GM18507 (cell line): ENCODE data around the gene ATP8A2.
A peak's percentile ranks its signal among the peaks of the same experiment; 100 is the strongest.

Experiments
- DNase-seq: peaks from one replicate; pipeline ENCODE4 v3.0.0; 2011; ENCODE audit warnings: low read depth; ENCODE audit not compliant: insufficient read length; ENCODE audit errors: extremely low spot score
- FAIRE-seq: peaks from 2 replicates; lab custom pipeline; 2011; peaks lifted over from hg19 to GRCh38; lab: Jason Lieb, UNC

ATP8A2 gene

DNA sequence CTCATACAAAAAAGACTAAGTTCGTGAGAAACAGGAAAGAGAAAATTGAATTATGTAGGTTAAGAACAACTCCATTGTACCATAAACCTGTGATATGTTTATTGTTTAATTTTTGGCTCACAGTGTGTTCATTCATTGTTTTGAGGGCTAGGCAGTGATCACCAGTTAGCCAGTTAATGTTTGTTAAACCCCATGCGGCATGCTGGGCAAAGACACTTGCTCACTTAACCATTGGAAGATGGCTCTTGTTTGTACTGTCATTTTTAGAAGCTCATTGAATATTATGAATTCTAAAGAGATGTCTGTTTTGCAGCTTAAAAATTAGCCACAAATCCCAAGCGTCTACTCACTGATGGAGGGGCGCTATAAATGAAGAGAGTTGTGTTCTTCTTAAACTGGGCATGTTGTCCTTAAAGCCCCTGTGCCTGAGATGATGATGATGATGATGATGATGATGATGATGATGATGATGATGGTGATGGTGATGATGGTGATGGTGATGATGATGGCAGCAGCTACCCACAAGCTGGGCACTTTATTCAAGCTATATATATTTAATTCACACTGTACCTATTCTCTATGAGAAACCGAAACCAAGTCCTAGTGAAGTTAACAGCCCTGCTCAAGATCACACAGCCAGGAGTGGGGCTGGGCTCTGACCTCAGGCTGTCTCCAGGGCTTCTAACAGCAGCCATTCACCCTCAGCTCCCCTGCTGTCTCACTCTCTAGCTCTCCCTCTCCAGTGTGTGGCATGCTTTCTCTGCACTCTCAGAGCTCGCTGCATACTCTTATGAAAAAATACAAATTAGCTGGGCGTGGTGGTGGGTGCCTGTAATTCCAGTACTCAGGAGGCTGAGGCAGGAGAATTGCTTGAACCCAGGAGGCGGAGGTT is 510.9 kb downstream of the ATP8A2 start:
- DNase-seq (no peak), FAIRE-seq (no peak)

DNA sequence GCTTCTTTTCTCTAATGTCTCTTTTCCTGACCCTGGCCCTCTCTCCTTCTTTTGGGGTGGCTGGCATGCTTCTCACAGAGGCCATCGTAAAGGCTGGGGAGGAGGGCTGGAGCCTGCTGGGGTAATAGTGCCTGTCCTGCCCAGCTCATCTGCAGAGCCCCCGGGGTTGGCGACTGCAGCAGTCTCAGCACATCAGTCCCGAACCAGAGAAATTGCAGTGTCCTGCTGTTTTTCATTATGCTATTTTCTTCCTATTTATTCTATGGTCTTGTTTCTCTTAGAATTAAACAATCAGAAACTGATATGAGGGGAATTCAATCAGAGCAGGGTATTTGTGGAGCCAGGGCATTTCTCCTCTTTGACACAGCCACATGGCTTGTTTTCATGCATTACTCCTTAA is 513.6 kb downstream of the ATP8A2 start:
- FAIRE-seq (no peak), DNase-seq (no peak)

DNA sequence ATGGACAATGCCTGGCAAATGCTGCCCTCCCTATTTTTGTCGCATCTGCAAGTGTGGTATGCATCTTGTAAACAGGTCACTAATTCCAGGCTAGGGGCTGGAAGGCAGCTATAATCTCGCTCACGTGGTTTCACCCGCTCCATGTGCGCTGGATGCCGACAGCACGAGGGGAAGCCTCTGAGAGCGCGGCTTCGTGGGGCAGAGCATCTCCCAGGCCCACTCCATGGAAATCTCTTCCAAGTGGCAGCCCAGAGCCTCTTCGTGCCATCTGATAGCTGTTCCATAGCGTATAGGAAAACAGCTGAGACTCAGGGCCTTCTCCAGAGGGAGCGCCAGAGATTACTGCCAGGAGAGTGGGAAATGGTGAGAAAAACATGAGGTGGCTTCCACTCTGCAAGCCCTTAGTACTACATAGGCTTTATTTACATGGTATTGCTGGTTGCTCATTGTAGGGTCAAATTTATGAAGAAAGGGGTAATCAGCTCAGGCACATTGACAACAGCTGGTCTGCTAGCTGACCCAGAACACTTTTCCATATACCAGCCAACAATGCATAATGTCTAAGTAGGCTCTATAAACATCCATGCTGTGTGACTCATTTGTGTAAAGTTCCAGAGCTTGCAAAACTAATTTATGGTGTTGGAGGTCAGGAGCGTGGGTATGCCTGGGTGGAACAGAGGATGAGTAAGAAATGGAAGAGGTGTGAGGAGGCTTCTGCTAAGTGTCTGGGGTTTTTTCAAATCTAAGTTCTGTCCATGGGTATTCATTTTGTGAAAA is 514.9 kb downstream of the ATP8A2 start:
- DNase-seq, result no peak
- FAIRE-seq, result no peak

DNA sequence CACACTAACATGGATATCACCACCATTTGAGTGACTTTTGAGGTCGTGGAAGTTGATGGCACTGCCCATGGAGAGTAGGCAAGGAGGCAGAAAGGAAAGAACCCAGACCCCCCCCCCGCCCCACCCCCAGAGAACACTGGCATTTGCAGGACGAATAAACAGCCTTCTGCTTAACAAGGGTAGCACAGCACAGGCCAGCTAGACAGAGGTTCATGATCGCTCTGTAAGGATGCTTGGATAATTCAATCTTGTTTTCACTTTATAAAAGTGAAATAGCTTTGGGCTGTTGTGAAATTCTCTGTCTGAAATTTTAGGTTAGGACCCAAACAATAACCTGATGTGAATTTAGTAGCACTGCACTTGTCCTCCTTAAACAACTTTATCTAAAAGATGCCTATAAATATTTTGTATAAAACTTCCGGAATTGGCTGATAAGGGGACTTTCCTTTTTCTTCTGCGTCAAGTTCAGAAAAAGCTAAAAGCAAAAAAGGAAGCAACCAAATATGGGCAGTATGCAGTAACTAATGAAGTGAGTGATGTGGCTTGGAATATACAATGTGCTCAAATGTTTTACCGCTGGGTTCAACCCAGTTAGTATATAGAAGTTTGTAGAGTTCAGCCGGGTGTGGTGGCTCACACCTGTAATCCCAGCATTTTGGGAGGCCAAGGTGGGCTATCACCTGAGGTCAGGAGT is 516.3 kb downstream of the ATP8A2 start:
- FAIRE-seq, result no peak
- no peak for DNase-seq

DNA sequence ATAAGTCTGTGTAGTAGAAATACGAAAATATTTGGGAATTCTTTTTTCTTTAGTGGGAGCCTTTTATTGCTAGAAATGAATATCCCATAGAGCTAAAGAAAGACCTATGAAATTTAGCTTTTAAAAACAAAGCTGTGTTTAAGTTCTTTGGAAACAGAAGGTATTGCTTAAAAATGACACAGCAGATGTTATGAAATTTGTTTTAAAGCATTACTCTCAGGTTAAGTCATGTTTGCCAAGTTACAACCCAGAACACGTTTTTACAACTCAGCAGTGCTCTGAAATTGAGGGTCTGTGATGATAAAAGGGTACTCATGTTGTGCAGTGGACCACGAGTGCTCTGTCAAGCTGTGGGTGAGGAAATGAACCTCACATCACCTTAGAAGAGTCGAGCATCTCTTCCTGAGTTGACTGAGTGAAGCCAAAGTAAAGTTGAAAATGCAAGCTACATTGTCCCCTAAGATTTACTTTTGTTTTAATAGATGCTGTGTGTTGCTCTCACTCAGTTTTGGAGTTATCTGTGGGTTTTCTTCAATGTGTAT is 519.0 kb downstream of the ATP8A2 start:
- FAIRE-seq (no peak), DNase-seq (no peak)

GRCh38 chr13:25898991-25899390 is 527.2 kb downstream of the ATP8A2 start:
- FAIRE-seq (no peak), DNase-seq (no peak)

GRCh38 chr13:25899464-25899863 is 527.7 kb downstream of the ATP8A2 start:
- no peak for DNase-seq
- no peak for FAIRE-seq

DNA sequence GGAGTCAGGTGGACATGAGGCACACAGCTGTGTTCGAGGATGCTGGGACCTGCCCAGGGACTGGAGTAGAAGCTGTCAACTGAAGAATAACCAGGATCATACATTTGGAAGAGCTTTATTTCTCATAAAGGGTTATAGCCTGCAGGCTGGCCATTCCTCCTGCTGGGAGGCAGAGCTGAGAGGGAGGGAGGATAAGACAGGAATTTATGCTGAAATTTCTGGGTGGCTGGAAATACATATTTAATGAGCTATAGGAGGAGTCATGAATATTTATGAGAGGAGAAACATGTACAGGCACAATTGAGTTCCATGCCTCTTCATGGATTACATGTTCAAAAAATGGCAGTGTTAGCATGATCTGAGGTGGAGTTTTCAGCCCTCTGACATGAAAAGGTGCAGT is 528.2 kb downstream of the ATP8A2 start:
- DNase-seq (no peak), FAIRE-seq (no peak)

GRCh38 chr13:25901460-25902376 is 529.9 kb downstream of the ATP8A2 start:
- peak; percentile 28 for DNase-seq
- FAIRE-seq, result peak; percentile 89

DNA sequence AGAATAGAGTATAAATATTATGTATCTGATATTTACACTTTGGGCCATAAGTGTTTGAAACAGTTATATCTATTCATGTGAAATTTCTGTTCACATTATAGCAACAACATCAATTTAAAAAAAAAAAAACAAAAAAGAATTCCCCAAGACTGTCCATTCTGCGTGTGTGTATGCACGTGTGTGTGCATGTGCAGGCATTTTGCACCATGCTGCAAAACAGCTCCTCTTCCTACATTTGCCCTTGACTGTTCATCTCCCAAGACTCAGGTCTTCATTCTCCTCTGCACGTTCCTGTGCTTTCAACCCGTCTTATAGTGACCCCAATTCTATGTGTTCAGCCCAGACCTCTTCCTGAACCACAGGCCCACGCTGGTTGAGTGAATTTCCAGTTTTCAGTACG is 530.7 kb downstream of the ATP8A2 start:
- DNase-seq (no peak), FAIRE-seq (no peak)

- FAIRE-seq, result peak; percentile 85
- peak; percentile 18 for DNase-seq
Observed at GRCh38 chr13:25902891-25903341, 531.1 kb downstream of the ATP8A2 start.

DNA sequence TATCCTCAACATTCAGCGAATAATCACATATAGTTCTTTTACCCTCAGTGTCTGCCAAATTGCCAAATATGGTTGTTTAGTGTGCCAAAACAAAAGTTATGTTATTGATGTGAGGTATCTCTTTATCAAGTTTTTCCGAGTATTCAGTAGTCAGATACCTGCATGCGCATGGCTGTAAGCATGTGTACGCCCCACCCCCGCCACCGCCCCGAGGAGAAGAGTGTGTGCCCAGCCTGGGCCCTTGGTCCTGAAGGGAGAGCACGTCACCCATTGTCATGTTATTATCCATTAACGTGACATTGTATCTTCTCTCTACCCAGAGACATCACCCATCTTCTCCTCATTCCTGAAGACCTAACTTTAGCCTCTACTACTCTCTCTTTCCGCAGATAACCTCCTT is 533.1 kb downstream of the ATP8A2 start:
- FAIRE-seq (no peak), DNase-seq (no peak)

- FAIRE-seq, result no peak
- DNase-seq, result no peak
Observed at GRCh38 chr13:25905611-25906010, 533.8 kb downstream of the ATP8A2 start.

DNA sequence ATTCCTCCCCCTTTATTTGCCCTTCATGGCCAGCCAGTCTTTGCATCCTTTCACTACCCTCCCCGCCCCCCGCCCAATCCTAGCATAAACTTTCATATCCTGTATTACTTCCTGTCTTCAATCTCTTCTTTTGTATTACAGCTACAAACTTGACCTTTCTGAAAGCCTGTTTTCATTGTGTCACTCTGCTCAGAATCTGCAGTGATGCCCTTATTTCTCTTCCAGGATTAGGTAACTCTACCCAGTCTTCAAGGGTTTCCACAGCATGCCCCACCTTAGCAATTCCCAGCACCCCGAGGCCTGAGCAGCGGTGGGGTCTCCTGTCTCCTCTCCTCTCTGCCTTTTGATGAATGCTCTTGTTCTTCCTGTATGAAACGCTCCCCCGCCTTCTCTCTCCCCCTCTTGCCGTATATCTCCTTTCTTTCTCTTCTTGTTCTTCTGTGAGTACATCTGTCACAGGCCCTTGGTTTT is 534.5 kb downstream of the ATP8A2 start:
- no peak for FAIRE-seq

DNA sequence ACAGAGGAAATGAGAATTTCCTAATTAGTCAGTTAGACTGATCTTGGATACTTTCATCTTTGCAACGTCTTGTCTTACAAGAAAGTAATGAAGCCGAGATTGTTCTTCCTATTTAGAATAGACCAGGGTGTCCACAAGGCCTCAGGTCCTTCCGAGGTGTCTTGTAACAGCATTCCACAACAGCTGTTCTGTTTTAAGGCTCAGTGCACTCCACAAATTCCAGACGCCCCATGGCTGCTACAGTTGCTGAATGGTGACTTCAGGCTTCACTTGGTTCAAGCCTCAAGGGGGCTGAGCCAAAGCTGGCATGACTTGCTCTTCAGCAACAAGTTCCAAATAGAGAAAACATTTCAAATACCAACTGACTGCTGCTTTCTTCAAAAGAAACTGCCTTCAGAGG is 536.6 kb downstream of the ATP8A2 start:
- DNase-seq, result no peak
- no peak for FAIRE-seq

More for the DNA sequence above, 534.5 kb downstream of the ATP8A2 start:
- DNase-seq, result no peak

DNA sequence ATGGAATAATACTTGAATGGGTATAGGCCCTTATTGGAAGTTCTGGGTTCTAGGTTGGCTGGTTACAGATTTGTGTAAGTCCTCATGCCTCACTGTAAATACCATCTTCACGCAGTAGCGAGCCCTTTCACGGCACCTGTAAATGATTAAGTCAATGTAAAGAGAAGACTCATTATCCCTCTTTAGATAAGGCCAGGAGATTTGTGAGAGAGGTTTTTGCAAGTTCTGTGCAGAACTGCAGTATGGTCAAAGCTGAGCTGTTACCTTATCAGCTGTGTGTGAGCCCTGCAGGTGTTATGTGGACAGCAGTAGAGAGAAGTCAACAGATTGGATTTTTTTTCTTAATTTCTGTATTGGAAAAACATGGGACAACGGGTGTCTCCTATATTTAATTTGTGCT is 538.5 kb downstream of the ATP8A2 start:
- no peak for FAIRE-seq

DNA sequence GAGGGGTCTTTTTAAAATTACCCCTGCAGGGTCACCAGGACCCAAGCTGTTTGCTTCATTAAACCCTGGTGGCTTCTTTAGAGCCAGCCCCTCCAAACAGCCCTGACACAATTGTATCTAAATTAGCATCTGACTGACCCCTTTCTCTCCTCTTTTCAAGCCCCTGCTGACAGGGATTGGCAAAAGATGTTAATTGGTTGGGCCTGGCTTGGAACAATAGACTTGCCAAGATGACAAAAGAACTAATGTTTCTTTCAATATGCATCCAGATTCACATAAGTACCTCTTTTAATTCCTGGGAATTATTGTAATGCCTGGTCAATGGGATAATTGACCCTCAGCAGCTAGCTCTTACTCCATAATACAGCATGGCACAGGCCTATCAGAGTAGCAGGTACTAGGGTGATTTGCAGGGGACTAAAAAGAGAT is 539.2 kb downstream of the ATP8A2 start:
- FAIRE-seq (no peak), DNase-seq (no peak)

More for the DNA sequence above, 538.5 kb downstream of the ATP8A2 start:
- no peak for DNase-seq

DNA sequence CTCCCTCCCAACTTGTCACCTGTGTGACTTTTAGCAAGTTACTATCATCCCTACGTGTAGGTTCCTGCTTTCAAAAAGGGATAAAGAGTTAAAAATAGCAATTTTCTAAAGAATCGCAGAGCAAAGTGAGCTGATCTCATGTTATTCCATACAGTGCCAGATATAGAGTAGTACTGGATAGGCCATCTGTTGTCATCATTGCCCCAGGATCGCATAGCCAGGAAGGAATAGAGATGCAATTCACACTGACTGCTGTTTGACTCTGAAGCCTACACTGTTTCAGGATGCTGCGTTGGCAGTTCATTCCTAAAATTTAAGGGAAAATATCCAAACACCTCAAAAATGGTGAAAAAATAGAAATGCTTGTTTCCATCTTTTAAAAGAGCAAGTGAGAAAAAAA is 541.2 kb downstream of the ATP8A2 start:
- FAIRE-seq (no peak), DNase-seq (no peak)
